HG02588 (cell line): ENCODE measurements around the gene GRIN2A.

ENCODE experiments used
- ATAC-seq: cut with Tn5 transposase; IDR thresholded peaks from one replicate; pipeline ENCODE4 v1.9.1; 2021; ENCODE audit warnings: mild to moderate bottlenecking, moderate library complexity; ENCODE audit not compliant: unreplicated experiment

GRIN2A gene

DNA sequence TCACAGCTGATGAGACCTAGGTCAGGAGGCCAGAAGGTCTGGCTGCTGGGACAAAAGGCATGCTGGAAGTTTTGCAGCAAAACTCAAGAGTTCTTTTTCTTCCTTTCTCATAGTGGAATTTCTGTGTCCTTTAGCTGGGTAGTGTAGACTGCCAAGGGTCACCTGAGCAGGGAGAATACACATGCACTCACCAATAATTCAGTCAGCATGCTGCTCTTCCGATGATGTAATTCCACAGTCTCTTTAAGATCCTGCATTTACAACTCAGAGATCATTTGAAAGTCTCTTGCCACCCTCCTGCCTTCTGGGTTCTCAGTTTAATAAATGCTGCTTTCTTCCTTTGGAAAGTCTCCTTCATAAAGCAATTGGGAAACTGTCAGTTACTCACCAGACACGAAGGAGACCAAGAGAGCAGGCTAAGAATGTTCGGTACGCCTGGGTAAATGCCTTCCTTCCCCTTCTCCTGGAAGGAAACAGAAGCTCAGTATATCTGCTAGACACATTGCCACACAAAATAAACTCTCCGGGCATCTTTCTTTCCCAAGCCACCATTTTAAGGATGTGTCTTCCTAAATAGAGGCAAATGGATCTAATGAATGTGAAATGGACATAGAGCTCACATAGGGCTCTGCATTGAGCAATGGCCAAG lies 473.1 kb downstream of the GRIN2A start:
- no peak for ATAC-seq

DNA sequence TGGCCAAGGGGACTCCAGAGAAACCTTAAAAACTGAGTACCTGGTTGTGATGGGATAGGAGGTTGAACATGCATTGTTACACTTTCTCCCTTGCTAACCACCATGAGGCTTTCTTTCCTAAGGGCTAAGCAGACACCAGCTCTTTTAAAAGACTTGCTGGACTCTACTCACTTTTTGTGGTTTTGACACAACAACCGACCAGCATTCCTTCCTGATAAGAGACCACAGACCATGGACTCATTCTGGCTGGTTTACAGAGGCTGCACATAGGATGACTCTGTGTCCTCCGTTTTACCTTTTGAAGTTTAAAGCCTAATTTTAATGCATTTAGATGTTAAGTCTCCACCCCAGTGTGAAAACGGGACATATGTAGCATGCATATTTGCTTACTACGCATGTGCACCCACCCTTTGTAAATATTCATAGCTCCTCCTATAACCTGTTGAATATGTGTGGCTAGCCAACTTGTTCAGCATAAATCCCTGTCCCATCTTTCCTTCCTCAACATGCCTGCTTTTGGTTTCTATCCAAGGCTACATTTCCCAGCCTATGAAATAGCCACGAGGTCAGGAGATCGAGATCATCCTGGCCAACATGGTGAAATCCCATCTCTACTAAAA lies 475.9 kb downstream of the GRIN2A start:
- ATAC-seq = no peak

DNA sequence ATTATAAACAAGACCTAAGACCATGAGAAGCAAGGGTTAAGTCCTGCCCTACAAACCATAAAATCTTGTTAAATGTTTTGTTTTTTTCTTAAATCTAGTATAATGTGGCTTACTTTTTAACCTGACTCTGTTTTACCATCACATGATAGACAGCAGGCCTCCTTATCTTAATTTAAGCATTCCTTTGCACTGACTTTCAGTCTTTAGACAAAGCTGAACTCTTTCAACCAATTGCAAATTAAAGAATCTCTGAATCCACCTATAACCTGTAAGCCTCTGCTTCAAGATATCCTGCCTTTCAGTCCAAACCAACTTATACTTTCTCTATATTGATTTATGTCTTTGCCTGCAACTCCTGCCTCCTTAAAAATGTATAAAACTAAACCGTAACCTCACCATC lies 478.5 kb downstream of the GRIN2A start:
- ATAC-seq = no peak
